Nephron (organoid): Measurements from ENCODE around the gene MT2A.
A peak's percentile ranks its signal among the peaks of the same experiment; 100 is the strongest.
"Not testable (repeated sequence)": the region's sequence is repeated elsewhere in the genome, so short reads cannot be mapped to it uniquely, and the experiment has no call there.

Experiments
- H3K27ac Mint-ChIP-seq, 3 experiments: 2 replicates each; pipeline ENCODE4 v1.8.0; 2020; ENCODE audit warnings: mixed read lengths in 3 of 3, mild to moderate bottlenecking in 2 of 3, moderate library complexity in 1 of 3
- H3K27me3 Mint-ChIP-seq: 2 replicates; pipeline ENCODE4 v1.8.0; 2021; ENCODE audit warnings: low read depth, mild to moderate bottlenecking, moderate library complexity, mixed read lengths
- H3K36me3 Mint-ChIP-seq: 2 replicates; pipeline ENCODE4 v1.8.0; 2020; ENCODE audit warnings: low read depth, mixed read lengths
- H3K4me1 Mint-ChIP-seq: 2 replicates; pipeline ENCODE4 v1.8.0; 2020; ENCODE audit warnings: mixed read lengths
- H3K4me3 Mint-ChIP-seq, 3 experiments: 2 replicates each; pipeline ENCODE4 v1.8.0; 2020; ENCODE audit warnings: mild to moderate bottlenecking in 3 of 3, mixed read lengths in 3 of 3, moderate library complexity in 2 of 3
- H3K9me3 Mint-ChIP-seq: 2 replicates; pipeline ENCODE4 v1.8.0; 2020; ENCODE audit warnings: mixed read lengths
- CTCF ChIP-seq, 3 experiments: fragments of 200-600 bp; sonication (generic); IDR thresholded peaks; one replicate each; pipeline ENCODE4 v1.5.0; 2021; ENCODE audit warnings: antibody characterized with exemption in 3 of 3; ENCODE audit not compliant: unreplicated experiment in 3 of 3

Gene MT2A

GRCh38 chr16:56569971-56570370 lies 38.4 kb upstream of the MT2A start:
- TF ChIP-seq CTCF (IDR thresholded peaks at IDR 0.05; ENCODE audit: unreplicated experiment in 3 of 3) = no peak
- H3K27ac Mint-ChIP-seq = no peak overlapping the region
- H3K4me1 Mint-ChIP-seq = no peaks in the 10 kb centered on the region
- peaks cover 5% of the 10 kb centered on the region for H3K9me3 Mint-ChIP-seq
- peaks cover 18% of the 10 kb centered on the region for H3K27me3 Mint-ChIP-seq
- no peak overlapping the region for H3K4me3 Mint-ChIP-seq
- H3K36me3 Mint-ChIP-seq = no peaks in the 10 kb centered on the region

GRCh38 chr16:56571525-56571924 lies 36.9 kb upstream of the MT2A start:
- Mint-ChIP-seq H3K27ac (no peak overlapping the region), H3K4me1 (no peaks in the 10 kb centered on the region), H3K9me3 (peaks cover 13% of the 10 kb centered on the region), H3K36me3 (no peaks in the 10 kb centered on the region), H3K27me3 (peaks cover 7% of the 10 kb centered on the region), H3K4me3 (no peak overlapping the region)
- TF ChIP-seq CTCF (IDR thresholded peaks at IDR 0.05; ENCODE audit: unreplicated experiment in 3 of 3) = no peak

GRCh38 chr16:56574625-56575024 lies 33.8 kb upstream of the MT2A start:
- Mint-ChIP-seq H3K4me3 (no peak overlapping the region), H3K27me3 (no peaks in the 10 kb centered on the region), H3K4me1 (no peaks in the 10 kb centered on the region), H3K36me3 (no peaks in the 10 kb centered on the region), H3K9me3 (peaks cover 25% of the 10 kb centered on the region), H3K27ac (no peak overlapping the region)
- no peak for TF ChIP-seq CTCF (IDR thresholded peaks at IDR 0.05; ENCODE audit: unreplicated experiment in 3 of 3)

GRCh38 chr16:56576585-56577299 lies 31.6 kb upstream of the MT2A start:
- Mint-ChIP-seq H3K9me3 (peaks cover 25% of the 10 kb centered on the region), H3K27me3 (peaks cover 15% of the 10 kb centered on the region), H3K36me3 (no peaks in the 10 kb centered on the region), H3K4me1 (no peaks in the 10 kb centered on the region), H3K4me3 (no peak overlapping the region), H3K27ac (no peak overlapping the region)
- TF ChIP-seq CTCF (IDR thresholded peaks at IDR 0.05; ENCODE audit: unreplicated experiment in 3 of 3) = peak; percentile 15 to 26 (median 21)

- Mint-ChIP-seq H3K4me3 (no peak overlapping the region), H3K27me3 (peaks cover 20% of the 10 kb centered on the region), H3K9me3 (peaks cover 25% of the 10 kb centered on the region), H3K4me1 (no peaks in the 10 kb centered on the region), H3K27ac (no peak overlapping the region), H3K36me3 (no peaks in the 10 kb centered on the region)
- TF ChIP-seq CTCF (IDR thresholded peaks at IDR 0.05; ENCODE audit: unreplicated experiment in 3 of 3) = no peak
Observed at GRCh38 chr16:56577300-56577625, 31.1 kb upstream of the MT2A start.

GRCh38 chr16:56580391-56581048 lies 27.9 kb upstream of the MT2A start:
- H3K4me1 Mint-ChIP-seq = no peaks in the 10 kb centered on the region
- peaks cover 16% of the 10 kb centered on the region for H3K9me3 Mint-ChIP-seq
- H3K36me3 Mint-ChIP-seq = no peaks in the 10 kb centered on the region
- H3K4me3 Mint-ChIP-seq = no peak overlapping the region
- peaks cover 44% of the 10 kb centered on the region for H3K27me3 Mint-ChIP-seq
- no peak overlapping the region for H3K27ac Mint-ChIP-seq
- no peak for TF ChIP-seq CTCF (IDR thresholded peaks at IDR 0.05; ENCODE audit: unreplicated experiment in 3 of 3)

GRCh38 chr16:56582911-56583310 lies 25.5 kb upstream of the MT2A start:
- H3K27me3 Mint-ChIP-seq = peaks cover 66% of the 10 kb centered on the region
- H3K4me1 Mint-ChIP-seq, H3K4me3 Mint-ChIP-seq, H3K36me3 Mint-ChIP-seq, H3K27ac Mint-ChIP-seq, H3K9me3 Mint-ChIP-seq: not testable (repeated sequence)
